ENCODE data around the gene GLMN. TPM values are rescaled to one million over a fixed set of nuclear protein-coding genes. Genes with fewer than 3 reads are reported as not detected.

Gene GLMN
- total RNA-seq, 1 donor from 2014 or later, result 5.8 TPM

- Histone ChIP-seq H3K36me3 (ENCODE audit: control insufficient read depth, insufficient read depth, low read length) (no peaks in the 10 kb centered on the region), H3K27me3 (ENCODE audit: control insufficient read depth, insufficient read depth, low read length) (no peaks in the 10 kb centered on the region), H3K4me3 (ENCODE audit: low read depth, low read length) (no peak within 1 kb of the TSS)
- TF ChIP-seq, protein P1, sequence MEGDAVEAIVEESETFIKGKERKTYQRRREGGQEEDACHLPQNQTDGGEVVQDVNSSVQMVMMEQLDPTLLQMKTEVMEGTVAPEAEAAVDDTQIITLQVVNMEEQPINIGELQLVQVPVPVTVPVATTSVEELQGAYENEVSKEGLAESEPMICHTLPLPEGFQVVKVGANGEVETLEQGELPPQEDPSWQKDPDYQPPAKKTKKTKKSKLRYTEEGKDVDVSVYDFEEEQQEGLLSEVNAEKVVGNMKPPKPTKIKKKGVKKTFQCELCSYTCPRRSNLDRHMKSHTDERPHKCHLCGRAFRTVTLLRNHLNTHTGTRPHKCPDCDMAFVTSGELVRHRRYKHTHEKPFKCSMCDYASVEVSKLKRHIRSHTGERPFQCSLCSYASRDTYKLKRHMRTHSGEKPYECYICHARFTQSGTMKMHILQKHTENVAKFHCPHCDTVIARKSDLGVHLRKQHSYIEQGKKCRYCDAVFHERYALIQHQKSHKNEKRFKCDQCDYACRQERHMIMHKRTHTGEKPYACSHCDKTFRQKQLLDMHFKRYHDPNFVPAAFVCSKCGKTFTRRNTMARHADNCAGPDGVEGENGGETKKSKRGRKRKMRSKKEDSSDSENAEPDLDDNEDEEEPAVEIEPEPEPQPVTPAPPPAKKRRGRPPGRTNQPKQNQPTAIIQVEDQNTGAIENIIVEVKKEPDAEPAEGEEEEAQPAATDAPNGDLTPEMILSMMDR (IDR thresholded peaks at IDR 0.05; ENCODE audit: insufficient read depth, low read length, poor library complexity, severe bottlenecking), result no peak
- DNase-seq (ENCODE audit: low read depth), result no peak
Measured at GRCh38 chr1:92217721-92218120, 81.1 kb downstream of the GLMN start, which contains the start of gene C1orf146. TSS of gene C1orf146 (plus strand) at chr1:92217915. CDS start at chr1:92231421, 13,506 bp downstream.

GRCh38 chr1:92211166-92211565 lies 87.6 kb downstream of the GLMN start:
- Histone ChIP-seq H3K4me3 (ENCODE audit: low read depth, low read length) (no peak overlapping the region), H3K36me3 (ENCODE audit: control insufficient read depth, insufficient read depth, low read length) (no peaks in the 10 kb centered on the region), H3K27me3 (ENCODE audit: control insufficient read depth, insufficient read depth, low read length) (no peaks in the 10 kb centered on the region)
- TF ChIP-seq, protein P1 (IDR thresholded peaks at IDR 0.05; ENCODE audit: insufficient read depth, low read length, poor library complexity, severe bottlenecking), result no peak
- peak; percentile 14 for DNase-seq (ENCODE audit: low read depth)

GRCh38 chr1:92210701-92211100 lies 88.1 kb downstream of the GLMN start:
- H3K27me3 ChIP-seq (ENCODE audit: control insufficient read depth, insufficient read depth, low read length), result no peaks in the 10 kb centered on the region
- H3K4me3 ChIP-seq (ENCODE audit: low read depth, low read length), result no peak overlapping the region
- no peak for DNase-seq (ENCODE audit: low read depth)
- no peaks in the 10 kb centered on the region for H3K36me3 ChIP-seq (ENCODE audit: control insufficient read depth, insufficient read depth, low read length)
- TF ChIP-seq, protein P1 (IDR thresholded peaks at IDR 0.05; ENCODE audit: insufficient read depth, low read length, poor library complexity, severe bottlenecking), result no peak

GRCh38 chr1:92203105-92203504 lies 95.7 kb downstream of the GLMN start:
- DNase-seq (ENCODE audit: low read depth), result no peak
- Histone ChIP-seq H3K36me3 (ENCODE audit: control insufficient read depth, insufficient read depth, low read length) (no peaks in the 10 kb centered on the region), H3K27me3 (ENCODE audit: control insufficient read depth, insufficient read depth, low read length) (no peaks in the 10 kb centered on the region), H3K4me3 (ENCODE audit: low read depth, low read length) (no peak overlapping the region)
- TF ChIP-seq, protein P1 (IDR thresholded peaks at IDR 0.05; ENCODE audit: insufficient read depth, low read length, poor library complexity, severe bottlenecking), result no peak

GRCh38 chr1:92201973-92202372 lies 96.8 kb downstream of the GLMN start:
- no peak overlapping the region for H3K4me3 ChIP-seq (ENCODE audit: low read depth, low read length)
- no peak for DNase-seq (ENCODE audit: low read depth)
- TF ChIP-seq, protein P1 (IDR thresholded peaks at IDR 0.05; ENCODE audit: insufficient read depth, low read length, poor library complexity, severe bottlenecking), result no peak
- no peaks in the 10 kb centered on the region for H3K36me3 ChIP-seq (ENCODE audit: control insufficient read depth, insufficient read depth, low read length)
- no peaks in the 10 kb centered on the region for H3K27me3 ChIP-seq (ENCODE audit: control insufficient read depth, insufficient read depth, low read length)

Other genes with a start within 250 kb of the GLMN start
- not detected in 2 replicates for gene SETSIP, start 223.6 kb downstream of the GLMN start, total RNA-seq
- gene BTBD8, start 218.6 kb downstream of the GLMN start, total RNA-seq, result 3.3 and 3.6 TPM in 2 replicates
- not detected in 2 replicates for gene C1orf146, start 81.1 kb downstream of the GLMN start, total RNA-seq
- gene RPAP2, start 72 bp upstream of the GLMN start, total RNA-seq, result 5.3 and 18.7 TPM in 2 replicates
- 0.21 and 1.3 TPM in 2 replicates for gene GFI1, start 187.9 kb upstream of the GLMN start, total RNA-seq